Hematopoietic multipotent progenitor cell treated with erythropoietin and hydrocortisone succinate and interleukin-3 and kit ligand, for 6 days (in vitro differentiated cells): ENCODE data around the gene AP3M1.
"Not testable (repeated sequence)": the region's sequence is repeated elsewhere in the genome, so short reads cannot be mapped to it uniquely, and the experiment has no call there.

Experiments
- DNase-seq: peaks from one replicate; pipeline ENCODE4 v3.0.0-alpha.2; 2015

Gene AP3M1

DNA sequence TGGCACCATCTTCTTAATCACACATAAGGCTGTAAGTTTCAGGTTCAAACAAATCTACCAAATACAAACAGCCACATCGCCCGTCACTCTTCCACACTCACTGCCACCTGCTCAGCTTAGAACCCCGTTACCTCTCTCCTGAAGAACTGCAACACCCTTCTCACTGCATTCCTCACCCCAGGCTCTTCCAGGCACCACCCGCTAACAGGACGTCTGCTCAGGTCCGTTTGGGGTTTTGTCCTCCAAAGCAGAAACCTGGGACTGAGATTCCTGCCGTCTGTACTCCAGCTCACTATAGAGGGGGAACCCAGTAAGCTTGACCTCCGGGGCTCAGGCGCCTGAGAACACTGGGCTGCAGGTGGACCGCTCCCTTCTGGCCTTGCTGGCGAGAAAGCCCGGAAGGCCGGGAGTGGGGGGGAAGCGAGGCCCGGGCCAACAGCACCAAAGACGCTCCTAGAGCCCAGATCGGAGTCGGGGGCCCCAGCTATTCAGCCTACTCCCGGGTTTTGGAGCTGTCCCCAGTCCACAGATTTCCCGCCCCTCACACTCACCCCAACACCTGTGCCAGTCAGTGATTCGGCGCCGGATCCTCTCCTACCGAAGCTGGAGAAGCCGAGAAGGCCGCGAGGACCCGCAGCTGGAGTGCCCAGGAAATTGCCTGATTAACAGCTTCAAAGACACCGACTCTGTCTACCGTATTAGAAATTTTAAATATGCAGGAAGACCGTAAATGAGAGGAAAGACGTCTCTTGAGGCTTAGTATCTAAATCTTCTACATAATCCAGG lies at the start of gene AP3M1:
Gene AP3M1, minus strand, starts transcription at position 625 of the 786 bp plus-strand sequence. CDS start 12,449 bp downstream, outside the sequence.
- peak; percentile 52 for DNase-seq

GRCh38 chr10:74199315-74199714 lies 48.7 kb upstream of the AP3M1 start:
- no peak for DNase-seq

DNA sequence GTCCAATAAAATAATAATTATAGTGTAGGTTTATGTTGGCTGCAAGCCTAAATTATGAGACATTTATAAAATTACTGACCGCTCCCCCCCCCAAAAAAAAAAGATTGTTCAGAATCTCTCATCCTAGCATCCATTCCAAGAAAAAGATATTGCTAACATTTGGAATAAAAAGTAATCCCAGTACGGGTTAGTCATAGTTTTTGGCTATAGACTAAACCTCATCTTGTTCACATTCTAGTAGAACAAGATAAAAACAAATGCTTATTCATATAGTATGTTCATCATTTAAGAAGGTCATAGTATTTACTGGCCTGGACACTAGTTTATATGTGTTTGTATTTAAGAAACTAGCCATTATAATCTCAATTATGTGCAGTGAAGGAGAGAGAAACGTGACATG lies 44.4 kb upstream of the AP3M1 start:
- no peak for DNase-seq

- DNase-seq = no peak
Measured at GRCh38 chr10:74194545-74194944, 43.9 kb upstream of the AP3M1 start.

DNA sequence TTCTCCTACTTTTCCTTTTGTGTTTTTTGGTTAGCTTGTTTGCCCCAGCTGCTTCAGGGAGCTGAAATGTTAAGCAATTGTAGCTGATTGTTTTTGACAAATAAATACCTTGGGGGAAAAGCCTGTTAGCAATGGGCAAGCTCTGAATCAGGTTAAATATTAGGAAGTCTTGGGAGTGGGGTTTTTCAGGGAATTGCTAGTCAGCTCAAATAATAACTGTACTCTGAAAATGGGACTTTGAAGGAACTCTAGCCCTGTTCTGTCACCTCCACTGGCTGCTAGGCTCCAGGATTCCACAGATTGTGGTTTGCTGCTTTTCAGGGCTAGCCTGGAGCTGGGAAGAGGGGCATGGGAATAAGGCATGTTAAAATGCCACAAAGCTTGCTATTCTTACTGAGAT lies 39.9 kb upstream of the AP3M1 start:
- no peak for DNase-seq

GRCh38 chr10:74189999-74190421 lies 39.4 kb upstream of the AP3M1 start:
- peak; percentile 79 for DNase-seq

- not testable (repeated sequence) for DNase-seq
Measured at GRCh38 chr10:74188617-74189016, 38.0 kb upstream of the AP3M1 start.

GRCh38 chr10:74187237-74187636 lies 36.6 kb upstream of the AP3M1 start:
- no peak for DNase-seq

GRCh38 chr10:74186678-74187077 lies 36.0 kb upstream of the AP3M1 start:
- no peak for DNase-seq

DNA sequence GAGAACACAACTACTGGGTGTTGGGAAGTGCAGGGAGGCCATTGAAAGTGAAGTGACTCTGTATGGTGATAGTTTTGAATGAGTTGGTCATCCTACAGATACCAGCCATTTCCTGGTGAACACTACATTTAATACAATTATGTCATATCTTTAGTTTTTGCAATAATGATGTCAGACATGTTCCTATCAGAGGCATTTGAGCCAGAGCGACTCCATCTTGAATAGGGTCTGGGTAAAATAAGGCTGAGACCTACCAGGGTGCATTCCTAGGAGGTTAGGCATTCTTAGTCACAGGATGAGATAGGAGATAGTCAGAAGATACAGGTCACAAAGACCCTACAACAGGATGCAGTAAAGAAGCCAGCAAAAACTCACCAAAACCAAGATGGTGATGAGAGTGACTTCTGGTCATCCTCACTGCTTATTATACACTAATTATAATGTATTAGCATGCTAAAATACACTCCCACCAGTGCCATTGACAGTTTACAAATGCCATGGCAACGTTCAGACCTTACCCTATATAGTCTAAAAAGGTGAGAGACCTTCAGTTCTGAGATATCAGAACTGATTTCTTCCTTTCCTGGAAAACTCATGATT lies 28.6 kb upstream of the AP3M1 start:
- DNase-seq = no peak

- no peak for DNase-seq
Measured at GRCh38 chr10:74178042-74178791, 27.6 kb upstream of the AP3M1 start.

DNA sequence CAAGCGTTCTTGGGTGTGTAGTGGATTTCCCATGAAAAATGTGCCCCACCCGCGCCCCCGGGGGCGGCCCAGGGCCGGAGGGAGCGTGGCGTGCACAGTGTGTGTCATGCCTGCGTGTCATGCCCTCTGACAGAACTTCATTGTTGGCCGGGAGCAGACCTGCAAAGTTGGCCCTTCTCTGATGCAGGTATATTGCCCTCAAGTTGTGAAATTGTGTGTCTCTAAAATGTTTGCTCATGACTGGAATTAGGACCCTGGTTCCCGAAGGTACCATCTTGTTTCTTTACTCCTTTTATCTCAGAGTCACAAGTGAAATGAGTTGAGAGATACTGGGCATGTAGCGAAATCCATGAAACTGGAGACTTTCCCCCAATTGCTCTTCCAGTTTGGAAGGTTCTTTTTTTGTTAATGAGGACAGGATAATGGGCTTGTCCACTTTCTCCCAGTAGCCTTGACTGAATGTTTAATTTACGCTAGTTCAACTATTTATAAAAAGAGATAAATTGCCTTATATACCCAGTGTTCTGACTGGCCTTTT lies 26.6 kb upstream of the AP3M1 start:
- DNase-seq = peak; percentile 52

GRCh38 chr10:74176380-74177139 lies 25.9 kb upstream of the AP3M1 start:
- peak; percentile 99 for DNase-seq

DNA sequence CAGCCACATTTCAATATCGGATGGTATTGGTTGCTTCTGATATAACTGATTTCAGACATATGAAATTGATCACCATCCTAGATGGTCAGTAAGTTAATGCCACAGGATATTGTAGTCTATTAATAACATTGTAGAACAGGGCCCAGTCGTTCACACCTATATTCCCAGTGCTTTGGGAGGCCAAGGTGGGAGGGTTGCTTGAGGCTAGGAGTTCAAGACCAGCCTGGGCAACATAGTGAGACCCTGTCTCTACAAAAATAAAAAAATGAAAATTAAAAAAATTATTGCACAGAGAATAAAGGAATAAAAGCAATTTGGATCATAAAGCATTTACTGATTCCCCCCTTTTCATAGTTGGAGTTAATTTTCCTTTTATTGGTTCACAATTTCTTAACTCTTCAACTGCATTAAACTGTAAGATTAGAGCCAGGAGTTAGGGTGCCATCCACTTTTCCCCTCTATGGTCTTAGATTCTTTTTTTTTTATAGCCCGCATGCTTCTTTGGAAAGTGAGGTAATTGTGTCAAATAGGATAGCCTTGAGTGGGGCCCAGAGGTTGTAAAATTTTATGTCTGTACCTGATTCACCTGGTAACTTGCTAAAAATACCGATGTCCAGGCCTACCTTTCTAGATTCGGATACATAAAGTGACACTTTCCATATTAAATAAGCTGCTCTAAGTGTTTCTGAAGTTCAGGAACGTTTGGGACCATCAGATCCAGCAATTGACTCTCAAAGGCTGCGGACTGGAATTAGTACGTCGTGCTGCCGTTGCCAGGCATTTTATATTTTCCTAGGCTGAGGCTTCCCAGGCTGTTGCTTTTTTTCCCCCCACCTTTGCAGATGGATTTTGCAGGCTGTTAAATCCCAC lies 25.1 kb upstream of the AP3M1 start:
- DNase-seq = no peak

DNA sequence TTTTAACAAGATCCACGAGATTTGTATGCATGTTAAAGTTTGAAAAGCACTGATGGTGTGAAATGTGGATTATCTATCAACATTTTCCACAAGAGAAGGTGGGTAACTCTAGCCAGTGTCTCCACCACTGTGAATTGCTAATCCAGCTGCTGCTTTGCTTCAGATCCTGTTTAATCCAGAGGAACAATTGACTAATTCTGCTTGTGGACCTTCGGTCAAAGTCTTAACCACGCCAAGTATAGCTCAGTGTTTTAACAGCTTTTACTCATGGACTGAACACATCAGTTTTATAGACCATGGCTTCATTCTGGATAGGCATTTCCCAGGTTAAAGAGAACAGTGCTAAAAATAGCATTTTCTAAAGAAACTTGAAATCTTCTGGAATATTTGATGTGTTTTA lies 23.9 kb upstream of the AP3M1 start:
- DNase-seq = no peak

DNA sequence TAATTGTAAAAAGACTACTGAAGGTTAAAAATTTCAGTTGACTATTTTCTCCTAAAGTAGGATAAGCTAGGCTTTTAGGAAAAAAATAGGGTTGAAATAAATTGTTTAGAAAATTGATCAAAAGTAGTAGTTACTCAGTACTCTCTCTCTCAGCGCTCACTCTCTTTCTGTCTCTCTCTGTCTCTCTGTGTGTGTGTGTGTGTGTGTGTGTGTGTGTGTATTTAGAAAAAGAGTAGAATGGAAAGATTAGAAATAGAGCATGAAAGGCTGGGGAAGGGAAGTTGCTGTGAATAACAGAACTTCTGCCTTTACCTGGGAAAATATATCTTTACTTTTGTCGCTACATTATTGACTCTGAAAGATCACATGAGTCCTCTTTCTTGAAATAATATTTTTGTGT lies 21.0 kb upstream of the AP3M1 start:
- DNase-seq = no peak

GRCh38 chr10:74167443-74167842 lies 16.8 kb upstream of the AP3M1 start:
- no peak for DNase-seq

DNA sequence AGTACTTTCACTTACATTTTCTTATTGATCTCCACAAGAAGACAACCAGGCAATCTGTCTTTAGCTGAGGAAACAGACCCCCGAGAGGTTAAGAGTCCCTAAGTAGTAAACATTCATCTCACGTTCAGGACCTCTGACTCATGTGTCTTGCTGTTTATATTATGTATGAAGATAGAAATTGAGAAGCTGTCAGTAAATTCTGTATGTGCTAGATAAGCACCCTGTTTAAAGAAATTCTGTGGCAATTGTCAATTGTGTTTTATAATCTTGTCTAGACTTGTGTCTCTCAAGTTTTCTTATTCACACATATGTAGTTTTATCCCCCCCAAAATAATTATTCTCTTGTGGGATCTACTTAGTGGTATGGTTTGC lies 14.9 kb upstream of the AP3M1 start:
- DNase-seq = peak; percentile 59

DNA sequence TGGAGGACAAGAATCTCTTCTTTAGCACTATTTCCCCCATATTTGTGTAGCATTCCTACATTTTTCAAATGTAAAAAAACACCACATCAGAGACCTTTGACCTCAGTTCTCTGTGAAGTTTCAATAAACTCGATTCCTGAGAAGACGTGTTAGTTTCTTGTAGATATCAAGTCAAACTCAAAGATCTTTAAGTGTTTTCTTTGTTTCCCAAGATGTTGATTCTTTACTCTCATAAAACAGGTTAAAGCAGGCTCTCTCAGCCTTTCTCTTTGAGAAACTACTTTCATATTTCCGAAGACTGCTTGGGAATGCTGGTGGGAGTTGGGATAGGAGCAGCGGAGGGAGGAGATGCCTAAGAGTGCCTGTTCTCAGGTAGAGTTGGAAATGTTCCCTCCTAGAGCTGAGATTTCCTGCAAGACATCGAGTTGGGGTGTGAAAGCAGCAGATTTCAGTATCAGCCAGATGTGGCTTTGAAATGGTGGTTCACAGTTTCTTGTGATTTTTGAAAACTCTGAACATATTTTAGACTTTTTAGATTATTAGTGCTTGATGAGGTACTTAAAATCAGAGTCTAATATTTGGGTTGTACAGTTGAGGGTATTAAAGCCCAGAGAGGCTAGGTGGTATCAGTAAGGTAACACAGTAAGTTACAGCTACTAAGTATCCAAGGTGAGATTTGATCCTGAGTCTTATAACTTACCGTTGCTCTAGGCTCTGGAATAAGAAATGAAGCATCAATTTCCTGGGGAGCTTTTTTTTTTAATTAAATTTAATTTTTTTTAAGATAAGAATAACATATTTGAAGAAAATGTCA lies 14.3 kb upstream of the AP3M1 start:
- DNase-seq = no peak

DNA sequence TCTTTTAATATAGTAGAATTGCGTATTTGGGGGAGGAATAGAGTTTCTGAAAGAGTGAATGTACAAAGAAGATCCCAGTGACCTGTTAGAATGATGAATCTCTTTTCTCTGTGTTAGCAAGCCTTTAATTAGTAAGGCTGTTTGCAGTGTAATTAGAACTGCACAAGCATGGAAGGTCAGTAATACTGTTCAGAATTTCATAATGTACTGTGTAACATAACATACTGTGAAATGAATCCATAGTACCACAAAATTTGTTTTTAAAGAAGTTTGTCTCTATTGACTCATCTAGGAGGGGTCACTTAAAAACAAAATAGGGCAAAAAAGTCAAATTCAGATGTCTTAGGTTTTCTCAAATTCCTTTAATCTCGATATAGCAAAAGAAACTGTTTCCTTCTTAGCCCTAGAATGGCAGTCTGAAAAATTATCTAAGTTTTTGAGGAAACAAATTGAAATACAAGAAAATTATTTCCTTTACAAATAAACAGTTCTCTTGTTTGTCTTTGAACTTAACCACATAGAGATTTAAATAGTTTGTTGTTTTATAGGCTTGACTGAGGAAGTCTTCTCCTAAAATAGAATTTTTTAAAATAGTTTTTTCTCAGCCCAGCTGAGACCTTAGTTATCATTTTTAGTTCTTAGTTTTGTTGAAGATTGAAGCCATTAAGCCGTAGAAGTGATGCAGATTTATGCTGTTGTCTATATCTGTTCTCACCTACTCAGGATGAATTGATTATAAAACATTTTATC lies 12.9 kb upstream of the AP3M1 start:
- no peak for DNase-seq
